KMS-11 (cell line): ENCODE results near the gene ANKRD40.
A peak's percentile ranks its signal among the peaks of the same experiment; 100 is the strongest.

Experiments used
- H2AFZ ChIP-seq: fragments of 200-600 bp; sonication (generic); 2 replicates; pipeline ENCODE4 v1.6.1; 2016; ENCODE audit warnings: antibody characterized with exemption, mixed run types, low read depth
- H3K27ac ChIP-seq: fragments of 200-600 bp; sonication (generic); 2 replicates; pipeline ENCODE4 v1.6.1; 2016; ENCODE audit warnings: mild to moderate bottlenecking, mixed run types
- H3K27me3 ChIP-seq: fragments of 200-600 bp; sonication (generic); 2 replicates; pipeline ENCODE4 v1.6.1; 2017; ENCODE audit warnings: mild to moderate bottlenecking, low read depth, mixed run types, moderate library complexity; ENCODE audit not compliant: insufficient read depth
- H3K36me3 ChIP-seq: fragments of 200-600 bp; sonication (generic); 2 replicates; pipeline ENCODE4 v1.6.1; 2017; ENCODE audit warnings: mild to moderate bottlenecking, mixed run types; ENCODE audit not compliant: insufficient read depth
- H3K4me1 ChIP-seq: fragments of 200-600 bp; sonication (generic); 2 replicates; pipeline ENCODE4 v1.6.1; 2016; ENCODE audit warnings: mild to moderate bottlenecking, low read depth, mixed run types; ENCODE audit not compliant: poor library complexity, severe bottlenecking
- H3K4me2 ChIP-seq: fragments of 200-600 bp; sonication (generic); 2 replicates; pipeline ENCODE4 v1.7.0; 2016; ENCODE audit warnings: mild to moderate bottlenecking, mixed run types
- H3K4me3 ChIP-seq: fragments of 200-600 bp; sonication (generic); IDR thresholded peaks from 2 replicates; pipeline ENCODE4 v1.6.1; 2017; ENCODE audit warnings: low read depth, low read length, mixed read lengths; ENCODE audit not compliant: insufficient read depth
- H3K79me2 ChIP-seq: fragments of 200-600 bp; sonication (generic); 2 replicates; pipeline ENCODE4 v1.6.1; 2016; ENCODE audit warnings: low read depth, mixed run types; ENCODE audit not compliant: insufficient read depth
- H3K9ac ChIP-seq: fragments of 200-600 bp; sonication (generic); 2 replicates; pipeline ENCODE4 v1.6.1; 2016; ENCODE audit warnings: mild to moderate bottlenecking, mixed run types
- H4K20me1 ChIP-seq: fragments of 200-600 bp; sonication (generic); 2 replicates; pipeline ENCODE4 v1.6.1; 2016; ENCODE audit warnings: mild to moderate bottlenecking, mixed run types; ENCODE audit not compliant: insufficient read depth
- TF ChIP-seq, protein P1 (sequence below): fragments of 200-600 bp; sonication (generic); conservative IDR thresholded peaks from 2 replicates; pipeline ENCODE4 v1.6.1; 2017; ENCODE audit warnings: low read depth, mild to moderate bottlenecking, antibody characterized with exemption, low read length, moderate library complexity, mixed read lengths

ANKRD40 gene

DNA sequence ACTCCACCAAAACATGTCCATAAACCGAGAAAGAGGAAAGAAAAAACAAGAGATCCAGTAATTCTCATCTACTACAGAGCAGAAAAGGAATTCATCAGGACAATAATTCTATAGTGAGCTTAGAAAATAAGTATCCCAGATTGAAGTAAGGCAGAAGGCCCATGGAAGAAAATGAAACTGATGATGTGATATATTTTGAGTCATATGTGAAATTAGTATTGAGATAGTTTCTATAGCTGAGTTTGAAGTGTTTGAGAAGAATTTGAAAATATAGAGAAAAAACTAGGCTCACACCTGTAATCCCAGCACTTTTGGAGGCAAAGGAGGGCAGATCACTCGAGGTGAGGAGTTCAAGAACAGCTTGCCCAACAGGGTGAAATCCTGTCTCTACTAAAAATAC is 31.4 kb upstream of the ANKRD40 start:
- no peak overlapping the region for H3K9ac ChIP-seq
- no peak overlapping the region for H3K4me3 ChIP-seq
- TF ChIP-seq, protein P1, sequence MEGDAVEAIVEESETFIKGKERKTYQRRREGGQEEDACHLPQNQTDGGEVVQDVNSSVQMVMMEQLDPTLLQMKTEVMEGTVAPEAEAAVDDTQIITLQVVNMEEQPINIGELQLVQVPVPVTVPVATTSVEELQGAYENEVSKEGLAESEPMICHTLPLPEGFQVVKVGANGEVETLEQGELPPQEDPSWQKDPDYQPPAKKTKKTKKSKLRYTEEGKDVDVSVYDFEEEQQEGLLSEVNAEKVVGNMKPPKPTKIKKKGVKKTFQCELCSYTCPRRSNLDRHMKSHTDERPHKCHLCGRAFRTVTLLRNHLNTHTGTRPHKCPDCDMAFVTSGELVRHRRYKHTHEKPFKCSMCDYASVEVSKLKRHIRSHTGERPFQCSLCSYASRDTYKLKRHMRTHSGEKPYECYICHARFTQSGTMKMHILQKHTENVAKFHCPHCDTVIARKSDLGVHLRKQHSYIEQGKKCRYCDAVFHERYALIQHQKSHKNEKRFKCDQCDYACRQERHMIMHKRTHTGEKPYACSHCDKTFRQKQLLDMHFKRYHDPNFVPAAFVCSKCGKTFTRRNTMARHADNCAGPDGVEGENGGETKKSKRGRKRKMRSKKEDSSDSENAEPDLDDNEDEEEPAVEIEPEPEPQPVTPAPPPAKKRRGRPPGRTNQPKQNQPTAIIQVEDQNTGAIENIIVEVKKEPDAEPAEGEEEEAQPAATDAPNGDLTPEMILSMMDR: no peak
- peaks cover 29% of the 10 kb centered on the region for H4K20me1 ChIP-seq
- H3K27ac ChIP-seq: no peak overlapping the region
- no peak overlapping the region for H2AFZ ChIP-seq
- H3K79me2 ChIP-seq: peaks cover 78% of the 10 kb centered on the region
- no peaks in the 10 kb centered on the region for H3K27me3 ChIP-seq
- peaks cover 39% of the 10 kb centered on the region; the same call in 1 of the 2 replicates for H3K36me3 ChIP-seq
- H3K4me2 ChIP-seq: no peak overlapping the region
- H3K4me1 ChIP-seq: peaks cover 54% of the 10 kb centered on the region

DNA sequence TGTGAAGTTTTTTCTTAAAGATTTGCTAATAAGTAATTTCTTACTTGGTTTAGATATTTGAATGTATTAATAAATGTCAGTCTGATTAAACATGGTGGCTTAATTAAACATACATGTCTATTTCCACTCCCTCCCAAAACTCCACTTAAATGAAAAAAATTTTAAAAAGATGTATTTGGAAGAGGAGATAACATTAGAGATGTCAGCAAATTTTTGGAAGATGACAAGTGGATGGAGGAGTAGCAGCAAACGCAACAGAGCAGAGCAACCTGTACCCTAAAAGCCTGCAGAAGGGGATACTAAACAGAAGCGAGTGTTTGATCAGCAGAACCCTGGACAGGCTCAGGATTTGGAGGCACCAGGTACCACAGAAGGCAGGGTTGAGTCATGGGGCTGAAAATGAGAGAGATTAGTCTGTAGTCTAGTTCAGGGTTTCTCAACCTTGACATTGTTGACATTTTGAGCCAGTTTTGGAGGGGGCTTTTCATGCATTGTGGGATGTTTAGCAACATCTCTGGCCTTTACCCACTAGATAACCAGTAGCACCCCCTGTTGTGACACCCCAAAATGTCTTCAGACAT is 29.5 kb upstream of the ANKRD40 start:
- Histone ChIP-seq H3K27ac (peak overlapping the region; percentile 9; the same call in 1 of the 2 replicates), H2AFZ (no peak overlapping the region), H3K27me3 (no peaks in the 10 kb centered on the region), H4K20me1 (peaks cover 29% of the 10 kb centered on the region), H3K4me2 (no peak overlapping the region), H3K36me3 (peaks cover 22% of the 10 kb centered on the region; the same call in 1 of the 2 replicates), H3K79me2 (peaks cover 88% of the 10 kb centered on the region), H3K4me3 (no peak overlapping the region), H3K4me1 (peaks cover 54% of the 10 kb centered on the region), H3K9ac (no peak overlapping the region)
- TF ChIP-seq, protein P1: no peak

DNA sequence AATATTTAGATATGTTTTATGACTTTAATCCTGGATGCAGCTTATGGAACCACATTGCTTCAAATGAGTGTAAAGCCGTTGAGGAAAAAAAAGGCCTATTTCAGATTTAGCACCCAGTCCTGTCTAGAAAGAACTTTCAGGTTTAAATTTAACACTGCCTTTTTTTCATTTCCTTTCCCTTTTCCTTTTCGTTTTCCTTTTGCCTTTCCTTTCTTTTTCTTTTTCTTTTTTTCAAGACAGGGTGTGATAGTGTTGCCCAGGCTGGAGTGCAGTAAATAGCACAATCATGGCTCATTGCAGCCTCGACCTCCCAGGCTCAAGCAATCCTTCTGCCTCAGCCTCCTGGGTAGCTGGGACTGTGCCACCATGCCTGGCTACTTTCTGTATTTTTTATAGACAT is 27.6 kb upstream of the ANKRD40 start:
- H4K20me1 ChIP-seq: peaks cover 43% of the 10 kb centered on the region
- H3K4me3 ChIP-seq: no peak overlapping the region
- H3K27ac ChIP-seq: no peak overlapping the region
- H3K4me1 ChIP-seq: peaks cover 58% of the 10 kb centered on the region
- H3K9ac ChIP-seq: no peak overlapping the region
- no peak overlapping the region for H3K4me2 ChIP-seq
- H3K79me2 ChIP-seq: peaks cover 100% of the 10 kb centered on the region
- no peak overlapping the region for H2AFZ ChIP-seq
- peaks cover 16% of the 10 kb centered on the region; the same call in 1 of the 2 replicates for H3K36me3 ChIP-seq
- no peaks in the 10 kb centered on the region for H3K27me3 ChIP-seq
- TF ChIP-seq, protein P1: no peak

DNA sequence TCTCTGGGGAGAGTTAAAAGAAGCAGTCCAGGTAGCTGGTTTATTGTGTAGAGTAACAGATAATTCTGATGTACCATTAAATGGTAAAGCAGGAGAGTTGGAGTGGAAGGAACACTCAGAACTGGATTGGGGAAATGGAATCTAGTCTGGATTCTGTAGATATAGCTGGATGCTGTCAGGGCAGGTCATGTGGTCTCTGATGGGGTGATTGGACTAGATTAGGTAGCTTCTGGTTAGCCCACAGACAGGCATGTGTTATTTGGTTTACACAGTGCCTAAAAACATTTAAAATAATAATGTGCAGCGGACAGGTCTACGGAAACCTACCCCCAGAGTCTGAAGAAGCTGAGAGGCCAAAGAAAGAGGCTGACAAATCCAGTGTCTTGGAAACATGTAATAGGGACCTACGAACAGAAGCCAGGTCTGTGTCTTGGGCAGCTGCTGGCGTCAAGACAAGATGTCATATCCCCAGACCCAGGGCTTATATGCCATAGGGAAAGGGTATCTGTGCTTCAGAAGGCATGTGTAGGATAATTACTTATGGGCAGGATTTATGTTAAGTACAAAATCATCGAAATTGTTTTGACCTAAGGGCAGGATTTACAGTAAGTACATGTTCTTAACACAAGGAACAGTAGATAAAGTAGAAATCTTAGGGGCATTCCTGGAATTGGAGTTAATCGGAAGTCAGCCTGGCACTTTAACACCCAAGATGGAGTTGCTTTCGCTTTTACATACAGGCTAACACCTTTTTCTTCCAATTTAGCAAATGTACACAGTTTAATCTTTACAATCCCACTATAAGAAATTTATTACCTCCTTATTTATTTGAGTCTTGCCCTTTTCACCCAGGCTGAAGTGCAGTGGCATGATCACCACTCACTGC is 24.1 kb upstream of the ANKRD40 start:
- Histone ChIP-seq H2AFZ (no peak overlapping the region), H3K79me2 (peaks cover 100% of the 10 kb centered on the region), H3K9ac (no peak overlapping the region), H3K27ac (no peak overlapping the region), H3K27me3 (no peaks in the 10 kb centered on the region), H3K36me3 (peaks cover 5% of the 10 kb centered on the region; the same call in 1 of the 2 replicates), H3K4me3 (no peak overlapping the region), H3K4me1 (peaks cover 41% of the 10 kb centered on the region), H3K4me2 (no peak overlapping the region), H4K20me1 (peaks cover 67% of the 10 kb centered on the region)
- TF ChIP-seq, protein P1: no peak
